AG10803 (cell line): ENCODE data around the gene PRDM15.

Source experiments
- DNase-seq: peaks from one replicate; pipeline ENCODE4 v3.0.0; 2010; ENCODE audit warnings: low read depth
- H3K4me3 ChIP-seq: 2 replicates; pipeline ENCODE4 v1.5.1; 2011; ENCODE audit warnings: mild to moderate bottlenecking, low read length, control low read depth
- CTCF ChIP-seq: conservative IDR thresholded peaks from 2 replicates; pipeline ENCODE4 v1.5.1; 2011; ENCODE audit warnings: mild to moderate bottlenecking, low read length, control low read depth, inconsistent platforms

The PRDM15 gene

GRCh38 chr21:41802198-41802584 lies 77.0 kb downstream of the PRDM15 start:
- TF ChIP-seq CTCF = no peak
- no peak overlapping the region for H3K4me3 ChIP-seq
- no peak for DNase-seq

GRCh38 chr21:41801321-41802197 lies 77.6 kb downstream of the PRDM15 start:
- H3K4me3 ChIP-seq = no peak overlapping the region
- no peak for DNase-seq
- TF ChIP-seq CTCF = no peak

GRCh38 chr21:41800425-41801320 lies 78.5 kb downstream of the PRDM15 start:
- no peak for DNase-seq
- no peak overlapping the region for H3K4me3 ChIP-seq
- no peak for TF ChIP-seq CTCF

- no peak for TF ChIP-seq CTCF
- no peak overlapping the region for H3K4me3 ChIP-seq
- no peak for DNase-seq
Observed at GRCh38 chr21:41799763-41800162, 79.4 kb downstream of the PRDM15 start.

- no peak for TF ChIP-seq CTCF
- H3K4me3 ChIP-seq = no peak overlapping the region
- no peak for DNase-seq
Observed at GRCh38 chr21:41798326-41798725, 80.8 kb downstream of the PRDM15 start.

- no peak for TF ChIP-seq CTCF
- no peak overlapping the region for H3K4me3 ChIP-seq
- DNase-seq = no peak
Observed at GRCh38 chr21:41796476-41797080, 82.6 kb downstream of the PRDM15 start.
